IMR-90 (cell line): ENCODE data around the gene MRPL21. TPM values are rescaled to one million over a fixed set of nuclear protein-coding genes. Genes with fewer than 3 reads are reported as not detected.
"Not testable (repeated sequence)": the region's sequence is repeated elsewhere in the genome, so short reads cannot be mapped to it uniquely, and the experiment has no call there.

ENCODE experiments used
- ATAC-seq: fragments of 200-7000 bp; cut with Tn5 transposase; 2 replicates; pipeline ENCODE4 v1.9.1; 2020; ENCODE audit warnings: low read depth, mild to moderate bottlenecking, moderate library complexity
- BruUV-seq: library from RNA; stranded (reverse); fragments of 400-500 nt; replicated peaks from 2 replicates; lab custom pipeline; 2021; lab: Mats Ljungman, UMichigan
- CTCF ChIA-PET: fragments of 300-600 bp; formaldehyde crosslinking; extraction: SDS; loops from one replicate; lab custom pipeline; 2021; ENCODE audit warnings: antibody characterized with exemption; lab: Yijun Ruan, JAX
- POLR2A ChIA-PET: fragments of 300-600 bp; sonication (Branson Sonifier 250); formaldehyde crosslinking; loops from one replicate; lab custom pipeline; 2022; ENCODE audit warnings: antibody characterized with exemption; ENCODE audit not compliant: unreplicated experiment; lab: Charles Lee
- DNase-seq: peaks from one replicate; pipeline ENCODE4 v3.0.0; 2013
- H2AFZ ChIP-seq: replicated peaks from 2 replicates; pipeline ENCODE3; 2013; ENCODE audit warnings: low read length, mild to moderate bottlenecking; ENCODE audit not compliant: poor library complexity
- H2AK5ac ChIP-seq: 2 replicates; pipeline ENCODE4 v1.6.1; 2013; ENCODE audit warnings: low read depth, low read length, inconsistent platforms
- H2AK9ac ChIP-seq: replicated peaks from 2 replicates; pipeline ENCODE3; 2013; ENCODE audit warnings: mild to moderate bottlenecking, low read depth, low read length, moderate library complexity; ENCODE audit not compliant: poor library complexity
- H2BK120ac ChIP-seq: 2 replicates; pipeline ENCODE4 v1.6.1; 2013; ENCODE audit warnings: low read depth, low read length, inconsistent platforms
- H2BK15ac ChIP-seq: 3 replicates; pipeline ENCODE4 v1.6.1; 2013; ENCODE audit warnings: low read depth, low read length, inconsistent platforms
- H2BK20ac ChIP-seq: 2 replicates; pipeline ENCODE4 v1.6.1; 2013; ENCODE audit warnings: low read depth, mild to moderate bottlenecking, inconsistent platforms, low read length, moderate library complexity
- H2BK5ac ChIP-seq: 2 replicates; pipeline ENCODE4 v1.6.1; 2013; ENCODE audit warnings: mild to moderate bottlenecking, low read depth, low read length, inconsistent platforms; ENCODE audit not compliant: poor library complexity, severe bottlenecking
- H3K14ac ChIP-seq: replicated peaks from 2 replicates; pipeline ENCODE4 v1.6.1; 2013; ENCODE audit warnings: low read depth, low read length, inconsistent platforms
- H3K18ac ChIP-seq: 2 replicates; pipeline ENCODE4 v1.6.1; 2013; ENCODE audit warnings: low read depth, low read length, control low read depth
- H3K23ac ChIP-seq: 2 replicates; pipeline ENCODE4 v1.6.1; 2013; ENCODE audit warnings: low read depth, low read length, inconsistent platforms
- H3K27ac ChIP-seq: 2 replicates; pipeline ENCODE4 v1.5.1; 2013; ENCODE audit warnings: mild to moderate bottlenecking, control low read depth, low read length; ENCODE audit not compliant: insufficient read depth
- H3K27me3 ChIP-seq: 2 replicates; pipeline ENCODE4 v1.6.1; 2013; ENCODE audit warnings: low read length; ENCODE audit not compliant: control insufficient read depth, insufficient read depth
- H3K36me3 ChIP-seq: 2 replicates; pipeline ENCODE4 v1.6.1; 2013; ENCODE audit warnings: low read length, mixed read lengths; ENCODE audit not compliant: control insufficient read depth, insufficient read depth
- H3K4ac ChIP-seq: 2 replicates; pipeline ENCODE4 v1.6.1; 2013; ENCODE audit warnings: low read depth, low read length, inconsistent platforms
- H3K4me1 ChIP-seq: 2 replicates; pipeline ENCODE4 v1.6.1; 2013; ENCODE audit warnings: low read length, mixed read lengths; ENCODE audit not compliant: control insufficient read depth, insufficient read depth
- H3K4me2 ChIP-seq: 2 replicates; pipeline ENCODE4 v1.6.1; 2013; ENCODE audit warnings: low read depth, mild to moderate bottlenecking, control low read depth, low read length, moderate library complexity
- H3K4me3 ChIP-seq: 2 replicates; pipeline ENCODE4 v1.5.1; 2013; ENCODE audit warnings: low read depth, mild to moderate bottlenecking, control low read depth, low read length, moderate library complexity; ENCODE audit not compliant: insufficient read depth
- H3K56ac ChIP-seq: 2 replicates; pipeline ENCODE4 v1.6.1; 2013; ENCODE audit warnings: low read length, inconsistent platforms; ENCODE audit not compliant: insufficient read depth; ENCODE audit errors: extremely low read depth
- H3K79me1 ChIP-seq, 2 experiments: 2 replicates each; pipeline ENCODE4 v1.6.1; 2013; ENCODE audit warnings: low read length in 2 of 2, inconsistent platforms in 1 of 2, low read depth in 1 of 2
- H3K9ac ChIP-seq: 2 replicates; pipeline ENCODE4 v1.6.1; 2013; ENCODE audit warnings: low read depth, low read length, control low read depth
- H3K9me1 ChIP-seq: 2 replicates; pipeline ENCODE4 v1.6.1; 2013; ENCODE audit warnings: low read length, inconsistent platforms; ENCODE audit not compliant: insufficient read depth
- H3K9me3 ChIP-seq: 2 replicates; pipeline ENCODE4 v1.6.1; 2013; ENCODE audit warnings: low read length; ENCODE audit not compliant: control insufficient read depth, insufficient read depth
- H4K20me1 ChIP-seq: 2 replicates; pipeline ENCODE4 v1.6.1; 2013; ENCODE audit warnings: low read length, inconsistent platforms; ENCODE audit not compliant: insufficient read depth
- H4K5ac ChIP-seq: 2 replicates; pipeline ENCODE4 v1.6.1; 2013; ENCODE audit warnings: mild to moderate bottlenecking, low read depth, low read length, control low read depth
- H4K8ac ChIP-seq, 2 experiments: 2 replicates each; pipeline ENCODE4 v1.6.1; 2013; ENCODE audit warnings: low read depth in 2 of 2, low read length in 2 of 2, control low read depth in 1 of 2, inconsistent platforms in 1 of 2
- H4K91ac ChIP-seq: 2 replicates; pipeline ENCODE4 v1.6.1; 2013; ENCODE audit warnings: low read depth, low read length, inconsistent platforms; ENCODE audit not compliant: insufficient read depth
- CHD1 ChIP-seq: IDR thresholded peaks from 2 replicates; pipeline ENCODE4 v1.6.1; 2012; ENCODE audit warnings: low read depth, low read length, improper control_type of control experiment
- ELK1 ChIP-seq: fragments of 150-350 bp; IDR thresholded peaks from 2 replicates; pipeline ENCODE4 v1.6.1; 2016; ENCODE audit warnings: low read depth, mild to moderate bottlenecking, low read length, moderate library complexity, borderline replicate concordance
- RFX5 ChIP-seq: IDR thresholded peaks from 2 replicates; pipeline ENCODE4 v1.8.0; 2012; ENCODE audit warnings: low read depth, mild to moderate bottlenecking, low read length, moderate library complexity
- SMC3 ChIP-seq: fragments of 150-350 bp; IDR thresholded peaks from 2 replicates; pipeline ENCODE4 v1.6.1; 2016; ENCODE audit warnings: low read depth, mild to moderate bottlenecking, antibody characterized with exemption, low read length, moderate library complexity
- whole genome bisulfite sequencing, 2 experiments: methylation state at CpG; one replicate each; pipeline versions ENCODE4 v1.1.5 to v1.1.7; 2013; ENCODE audit warnings: missing lambda C conversion rate in 2 of 2; ENCODE audit not compliant: insufficient read length in 1 of 2; ENCODE audit errors: extremely low coverage in 2 of 2; 5-methylcytosine and 5-hydroxymethylcytosine counted together
- dilution Hi-C: fragments of 300-500 bp; cut with HindIII; formaldehyde crosslinking; loops from one replicate; pipeline ENCODE4 v1.14.3; 2018; ENCODE audit warnings: low sequenced_read_pairs; ENCODE audit not compliant: unreplicated experiment
- in situ Hi-C: fragments of 300-500 bp; cut with MboI; formaldehyde crosslinking; loops from 3 replicates; pipeline ENCODE4 v1.14.3; 2019; ENCODE audit warnings: low sequenced_read_pairs, inconsistent platforms, mixed read lengths
- intact Hi-C: fragments of 100-400 bp; cut with micrococcal nuclease; formaldehyde crosslinking; loops from 2 replicates; pipeline ENCODE4 v1.10.0; 2022
- polyA plus RNA-seq, 3 experiments: library from polyadenylated mRNA; depleted of rRNA; stranded (reverse); fragments of >200 nt; gene quantifications; 2 replicates each; pipeline ENCODE4 v1.2.3, GENCODE V29; 2012; ENCODE audit warnings: low replicate concordance in 1 of 3
- total RNA-seq: library from RNA; depleted of rRNA; stranded (reverse); fragments of >200 nt; gene quantifications from 2 replicates; pipeline ENCODE4 v1.2.3, GENCODE V29; 2012

Gene MRPL21
- total and polyA plus RNA-seq, 2 of the 4 experiments (the other 2 are of a cell fraction): 19.2 to 26.3 TPM

- intact Hi-C loops (no loop called here), dilution Hi-C loops (no loop called here), in situ Hi-C loops (no loop called here)
- H2BK20ac ChIP-seq: no peak overlapping the region
- DNase-seq: no peak
- no peak overlapping the region for H3K56ac ChIP-seq
- H3K4ac ChIP-seq: no peak overlapping the region
- H2AFZ ChIP-seq: no peak overlapping the region
- no peak overlapping the region for H2BK15ac ChIP-seq
- H4K20me1 ChIP-seq: no peaks in the 10 kb centered on the region
- H3K4me1 ChIP-seq: peaks cover 2% of the 10 kb centered on the region; the same call in 1 of the 2 replicates
- no peak overlapping the region for H4K5ac ChIP-seq
- TF ChIP-seq ELK1 (no peak), CHD1 (no peak), RFX5 (no peak), SMC3 (no peak)
- no TSS peak for BruUV-seq
- no peak overlapping the region for H4K8ac ChIP-seq
- H3K9me1 ChIP-seq: no peaks in the 10 kb centered on the region
- CTCF ChIA-PET: no interaction called here
- no peak overlapping the region for H3K18ac ChIP-seq
- no peak overlapping the region for H3K9ac ChIP-seq
- H3K14ac ChIP-seq: no peak overlapping the region
- no CpG with 5 or more reads among the region's 8 CpGs for WGBS, 2 experiments
- POLR2A ChIA-PET: no interaction called here
- no peaks in the 10 kb centered on the region for H3K79me1 ChIP-seq
- no peak overlapping the region for H3K4me2 ChIP-seq
- no peak overlapping the region for H2AK5ac ChIP-seq
- H2BK120ac ChIP-seq: no peak overlapping the region
- H2AK9ac ChIP-seq: no peak overlapping the region
- peaks cover 18% of the 10 kb centered on the region for H3K27me3 ChIP-seq
- no peak overlapping the region for H2BK5ac ChIP-seq
- H3K23ac ChIP-seq: no peak overlapping the region
- H4K91ac ChIP-seq: no peak overlapping the region
- H3K36me3 ChIP-seq: no peaks in the 10 kb centered on the region
- no peak overlapping the region for H3K4me3 ChIP-seq
- ATAC-seq: no peak
- H3K27ac ChIP-seq: no peak overlapping the region
- H3K9me3 ChIP-seq: no peaks in the 10 kb centered on the region; the same call in 1 of the 2 replicates
Observed at GRCh38 chr11:68857037-68857586, 46.5 kb downstream of the MRPL21 start.

- 96% methylated on average over 3 of the region's 21 CpGs; no CpG with 5 or more reads in 1 of the 2 experiments for WGBS, 2 experiments
- CTCF ChIA-PET: not testable (repeated sequence)
Observed at GRCh38 chr11:68856425-68857030, 47.1 kb downstream of the MRPL21 start.

More at GRCh38 chr11:68856425-68857030, 47.1 kb downstream of the MRPL21 start:
- H3K9ac ChIP-seq, H4K8ac ChIP-seq, DNase-seq, H2BK120ac ChIP-seq, H3K9me1 ChIP-seq, H2AK9ac ChIP-seq, H2BK15ac ChIP-seq, H3K4me2 ChIP-seq, H3K14ac ChIP-seq, H2BK20ac ChIP-seq, H2AFZ ChIP-seq, H3K4me3 ChIP-seq, H3K9me3 ChIP-seq, in situ Hi-C loops, H3K18ac ChIP-seq, H4K20me1 ChIP-seq, H3K27ac ChIP-seq, dilution Hi-C loops, H3K4me1 ChIP-seq, H3K23ac ChIP-seq, H2BK5ac ChIP-seq, H3K36me3 ChIP-seq, H4K91ac ChIP-seq, BruUV-seq, H3K79me1 ChIP-seq, H4K5ac ChIP-seq, H2AK5ac ChIP-seq, intact Hi-C loops, H3K56ac ChIP-seq, ATAC-seq, H3K4ac ChIP-seq, POLR2A ChIA-PET: not testable (repeated sequence)
- H3K27me3 ChIP-seq: peaks cover 23% of the 10 kb centered on the region
